IPS-20b (cell line): Measurements from ENCODE around the gene RPRD1B.

Source experiments
- H3K27ac ChIP-seq: one replicate; pipeline ENCODE4 v1.5.1; 2013; ENCODE audit warnings: low read length
- H3K27me3 ChIP-seq: 2 replicates; pipeline ENCODE4 v1.6.1; 2013; ENCODE audit warnings: mild to moderate bottlenecking, low read length, inconsistent platforms; ENCODE audit not compliant: insufficient read depth
- H3K36me3 ChIP-seq: 2 replicates; pipeline ENCODE4 v1.6.1; 2013; ENCODE audit warnings: low read depth, mild to moderate bottlenecking, inconsistent platforms, low read length, moderate library complexity; ENCODE audit not compliant: insufficient read depth
- H3K4me1 ChIP-seq: 2 replicates; pipeline ENCODE4 v1.6.1; 2013; ENCODE audit warnings: mild to moderate bottlenecking, control low read depth, inconsistent platforms, low read length, moderate library complexity; ENCODE audit not compliant: insufficient read depth
- H3K4me3 ChIP-seq: 2 replicates; pipeline ENCODE4 v1.5.1; 2013; ENCODE audit warnings: mild to moderate bottlenecking, low read length, inconsistent platforms
- H3K9ac ChIP-seq: 2 replicates; pipeline ENCODE4 v1.6.1; 2013; ENCODE audit warnings: low read depth, mild to moderate bottlenecking, inconsistent platforms, low read length, moderate library complexity
- H3K9me3 ChIP-seq: 2 replicates; pipeline ENCODE4 v1.6.1; 2013; ENCODE audit warnings: mild to moderate bottlenecking, low read depth, low read length, inconsistent platforms; ENCODE audit not compliant: insufficient read depth

Gene RPRD1B

GRCh38 chr20:37991908-37992307 is 41.6 kb upstream of the RPRD1B start:
- H3K4me3 ChIP-seq, result no peak overlapping the region
- no peak overlapping the region for H3K27ac ChIP-seq
- H3K4me1 ChIP-seq, result peaks cover 6% of the 10 kb centered on the region; the same call in 1 of the 2 replicates
- no peak overlapping the region for H3K9ac ChIP-seq
- peaks cover 81% of the 10 kb centered on the region for H3K36me3 ChIP-seq
- H3K27me3 ChIP-seq, result no peaks in the 10 kb centered on the region
- no peaks in the 10 kb centered on the region for H3K9me3 ChIP-seq

- no peaks in the 10 kb centered on the region for H3K9me3 ChIP-seq
- H3K9ac ChIP-seq, result no peak overlapping the region
- H3K27me3 ChIP-seq, result no peaks in the 10 kb centered on the region
- H3K4me1 ChIP-seq, result peaks cover 6% of the 10 kb centered on the region; the same call in 1 of the 2 replicates
- H3K4me3 ChIP-seq, result no peak overlapping the region
- H3K36me3 ChIP-seq, result peaks cover 83% of the 10 kb centered on the region
- no peak overlapping the region for H3K27ac ChIP-seq
Measured at GRCh38 chr20:37992802-37993409, 40.6 kb upstream of the RPRD1B start.

GRCh38 chr20:37994512-37994911 is 39.0 kb upstream of the RPRD1B start:
- no peak overlapping the region for H3K27ac ChIP-seq
- no peak overlapping the region for H3K9ac ChIP-seq
- H3K36me3 ChIP-seq, result peaks cover 83% of the 10 kb centered on the region
- H3K4me1 ChIP-seq, result peaks cover 6% of the 10 kb centered on the region; the same call in 1 of the 2 replicates
- H3K4me3 ChIP-seq, result no peak overlapping the region
- no peaks in the 10 kb centered on the region for H3K27me3 ChIP-seq
- H3K9me3 ChIP-seq, result no peaks in the 10 kb centered on the region

GRCh38 chr20:37995856-37996605 is 37.5 kb upstream of the RPRD1B start:
- Histone ChIP-seq H3K9me3 (no peaks in the 10 kb centered on the region), H3K4me1 (peaks cover 6% of the 10 kb centered on the region; the same call in 1 of the 2 replicates), H3K9ac (no peak overlapping the region), H3K36me3 (peaks cover 84% of the 10 kb centered on the region), H3K4me3 (no peak overlapping the region), H3K27ac (no peak overlapping the region), H3K27me3 (no peaks in the 10 kb centered on the region)

- no peaks in the 10 kb centered on the region for H3K9me3 ChIP-seq
- peaks cover 5% of the 10 kb centered on the region; the same call in 1 of the 2 replicates for H3K4me1 ChIP-seq
- H3K27ac ChIP-seq, result no peak overlapping the region
- H3K36me3 ChIP-seq, result peaks cover 90% of the 10 kb centered on the region
- H3K4me3 ChIP-seq, result no peak overlapping the region
- no peak overlapping the region for H3K9ac ChIP-seq
- H3K27me3 ChIP-seq, result no peaks in the 10 kb centered on the region
Measured at GRCh38 chr20:37997516-37997915, 36.0 kb upstream of the RPRD1B start.

- Histone ChIP-seq H3K4me3 (no peak overlapping the region), H3K27me3 (no peaks in the 10 kb centered on the region)
Measured at GRCh38 chr20:37999526-38000263, 33.9 kb upstream of the RPRD1B start.

GRCh38 chr20:38000293-38000692 is 33.3 kb upstream of the RPRD1B start:
- Histone ChIP-seq H3K27ac (no peak overlapping the region), H3K9me3 (no peaks in the 10 kb centered on the region), H3K9ac (no peak overlapping the region), H3K27me3 (no peaks in the 10 kb centered on the region), H3K4me1 (no peaks in the 10 kb centered on the region), H3K4me3 (no peak overlapping the region), H3K36me3 (peaks cover 96% of the 10 kb centered on the region)

More at GRCh38 chr20:37999526-38000263, 33.9 kb upstream of the RPRD1B start:
- H3K9ac ChIP-seq, result no peak overlapping the region
- H3K36me3 ChIP-seq, result peaks cover 97% of the 10 kb centered on the region
- no peaks in the 10 kb centered on the region for H3K4me1 ChIP-seq
- H3K9me3 ChIP-seq, result no peaks in the 10 kb centered on the region
- H3K27ac ChIP-seq, result no peak overlapping the region

- Histone ChIP-seq H3K36me3 (peaks cover 91% of the 10 kb centered on the region), H3K27ac (no peak overlapping the region), H3K9me3 (no peaks in the 10 kb centered on the region), H3K4me1 (no peaks in the 10 kb centered on the region), H3K9ac (no peak overlapping the region), H3K4me3 (no peak overlapping the region), H3K27me3 (no peaks in the 10 kb centered on the region)
Measured at GRCh38 chr20:38001173-38001875, 32.2 kb upstream of the RPRD1B start.

- Histone ChIP-seq H3K27me3 (no peaks in the 10 kb centered on the region), H3K9me3 (no peaks in the 10 kb centered on the region), H3K36me3 (peaks cover 84% of the 10 kb centered on the region), H3K4me3 (no peak overlapping the region), H3K9ac (no peak overlapping the region), H3K4me1 (no peaks in the 10 kb centered on the region), H3K27ac (no peak overlapping the region)
Measured at GRCh38 chr20:38001981-38002380, 31.6 kb upstream of the RPRD1B start.

GRCh38 chr20:38002422-38002821 is 31.1 kb upstream of the RPRD1B start:
- no peak overlapping the region for H3K9ac ChIP-seq
- H3K36me3 ChIP-seq, result peaks cover 80% of the 10 kb centered on the region
- H3K4me1 ChIP-seq, result no peaks in the 10 kb centered on the region
- H3K9me3 ChIP-seq, result no peaks in the 10 kb centered on the region
- no peak overlapping the region for H3K4me3 ChIP-seq
- no peaks in the 10 kb centered on the region for H3K27me3 ChIP-seq
- H3K27ac ChIP-seq, result no peak overlapping the region

- no peak overlapping the region for H3K9ac ChIP-seq
- H3K27me3 ChIP-seq, result no peaks in the 10 kb centered on the region
- peaks cover 65% of the 10 kb centered on the region for H3K36me3 ChIP-seq
- H3K9me3 ChIP-seq, result no peaks in the 10 kb centered on the region
- H3K27ac ChIP-seq, result no peak overlapping the region
- H3K4me3 ChIP-seq, result no peak overlapping the region
- no peaks in the 10 kb centered on the region for H3K4me1 ChIP-seq
Measured at GRCh38 chr20:38004416-38004815, 29.1 kb upstream of the RPRD1B start.
